CD4-positive, CD25-positive, alpha-beta regulatory T cell (primary cell): ENCODE measurements around the gene TMEM19. TPM values are rescaled to one million over a fixed set of nuclear protein-coding genes. Genes with fewer than 3 reads are reported as not detected.
A peak's percentile ranks its signal among the peaks of the same experiment; 100 is the strongest.

Source experiments
- ATAC-seq, 2 donors: fragments of 150-1000 bp; cut with Tn5 transposase; one replicate each; pipeline ENCODE4 v1.10.0; 2021; ENCODE audit warnings: low read depth in 2 of 2, moderate number of reproducible peaks in 2 of 2, moderate library complexity in 1 of 2
- DNase-seq, 3 donors: peaks; one replicate each; pipeline versions ENCODE4 v3.0.0 to v3.0.0-alpha.2; 2012 to 2022; ENCODE audit warnings: mixed read lengths in 1 of 3
- H3K27ac ChIP-seq: one replicate; pipeline ENCODE4 v1.7.0; 2013; ENCODE audit warnings: mild to moderate bottlenecking, low read length; ENCODE audit not compliant: insufficient read depth, poor library complexity, severe bottlenecking
- H3K27me3 ChIP-seq: one replicate; pipeline ENCODE4 v1.7.0; 2013; ENCODE audit warnings: low read length; ENCODE audit not compliant: control insufficient read depth, insufficient read depth
- H3K36me3 ChIP-seq: one replicate; pipeline ENCODE4 v1.7.0; 2013; ENCODE audit warnings: mild to moderate bottlenecking, low read length, moderate library complexity; ENCODE audit not compliant: control insufficient read depth, insufficient read depth
- H3K4me1 ChIP-seq: 2 replicates; pipeline ENCODE4 v1.7.0; 2013; ENCODE audit warnings: mild to moderate bottlenecking, low read length; ENCODE audit not compliant: insufficient read depth, control insufficient read depth, poor library complexity, severe bottlenecking
- H3K4me3 ChIP-seq: one replicate; pipeline ENCODE4 v1.7.0; 2013; ENCODE audit warnings: low read depth, mild to moderate bottlenecking, low read length, moderate library complexity
- H3K9me3 ChIP-seq, 2 experiments: 1 replicate in 1 of 2; 2 replicates in 1 of 2; pipeline ENCODE4 v1.7.0; 2013; ENCODE audit warnings: low read length in 2 of 2, mild to moderate bottlenecking in 1 of 2, moderate library complexity in 1 of 2; ENCODE audit not compliant: control insufficient read depth in 2 of 2
- H3K27ac Mint-ChIP-seq, 3 donors: one replicate each; pipeline ENCODE4 v1.8.0; 2020 to 2022; ENCODE audit warnings: mild to moderate bottlenecking in 3 of 3, mixed read lengths in 3 of 3, moderate library complexity in 2 of 3
- H3K27me3 Mint-ChIP-seq: one replicate; pipeline ENCODE4 v1.8.0; 2022; ENCODE audit warnings: mild to moderate bottlenecking, mixed read lengths
- H3K36me3 Mint-ChIP-seq: one replicate; pipeline ENCODE4 v1.8.0; 2020; ENCODE audit warnings: mixed read lengths
- H3K4me1 Mint-ChIP-seq, 4 donors: one replicate each; pipeline ENCODE4 v1.8.0; 2020 to 2022; ENCODE audit warnings: mixed read lengths in 4 of 4, mild to moderate bottlenecking in 1 of 4
- H3K4me3 Mint-ChIP-seq, 4 donors: one replicate each; pipeline ENCODE4 v1.8.0; 2020 to 2022; ENCODE audit warnings: mild to moderate bottlenecking in 4 of 4, mixed read lengths in 4 of 4, moderate library complexity in 3 of 4
- H3K9me3 Mint-ChIP-seq, 7 donors: one replicate each; pipeline ENCODE4 v1.8.0; 2020 to 2022; ENCODE audit warnings: mixed read lengths in 7 of 7, mild to moderate bottlenecking in 3 of 7, moderate library complexity in 2 of 7
- polyA plus RNA-seq, 4 donors: library from polyadenylated mRNA; unstranded; fragments of 300-500 nt; fragmentation: Illumina TruSeq; gene quantifications; one replicate each; pipeline ENCODE4 v1.2.3, GENCODE V29; 2021
- total RNA-seq: library from RNA; stranded (reverse); gene quantifications from one replicate; pipeline ENCODE4 v1.2.3, GENCODE V29; 2022

Gene TMEM19
- total and polyA plus RNA-seq, 5 donors from 2014 or later = 10.8 to 33.3 (median 24.7) TPM

GRCh38 chr12:71655907-71656306, 30.0 kb upstream of the TMEM19 start:
- H3K4me1 Mint-ChIP-seq = peaks cover 28 to 54% (median 41%) of the 10 kb centered on the region in 4 donors
- H3K27me3 ChIP-seq = no peaks in the 10 kb centered on the region
- peak overlapping the region; percentile 74 for H3K4me3 ChIP-seq
- H3K27ac Mint-ChIP-seq = peak overlapping the region in 2 of 3 donors; percentile 5 to 47
- peak overlapping the region; percentile 54 to 81 (median 66) for H3K4me3 Mint-ChIP-seq
- peaks cover 51% of the 10 kb centered on the region for H3K4me1 ChIP-seq
- H3K9me3 Mint-ChIP-seq = no peaks in the 10 kb centered on the region
- DNase-seq = no peak
- peaks cover 68% of the 10 kb centered on the region for H3K36me3 ChIP-seq
- peaks cover 0 to 8% of the 10 kb centered on the region in 2 experiments for H3K9me3 ChIP-seq
- H3K36me3 Mint-ChIP-seq = peaks cover 36% of the 10 kb centered on the region
- ATAC-seq = no peak
- H3K27ac ChIP-seq = peak overlapping the region; percentile 60
- H3K27me3 Mint-ChIP-seq = no peaks in the 10 kb centered on the region

- Histone ChIP-seq H3K27ac (no peak overlapping the region), H3K27me3 (no peaks in the 10 kb centered on the region), H3K4me3 (peak overlapping the region; percentile 74), H3K4me1 (peaks cover 52% of the 10 kb centered on the region), H3K36me3 (peaks cover 61% of the 10 kb centered on the region), H3K9me3 (peaks cover 0 to 8% of the 10 kb centered on the region in 2 experiments)
- no peak overlapping the region for H3K27ac Mint-ChIP-seq
- H3K9me3 Mint-ChIP-seq = no peaks in the 10 kb centered on the region
- peaks cover 28 to 58% (median 43%) of the 10 kb centered on the region in 4 donors for H3K4me1 Mint-ChIP-seq
- ATAC-seq (no peak), DNase-seq (no peak)
- peaks cover 36% of the 10 kb centered on the region for H3K36me3 Mint-ChIP-seq
- H3K27me3 Mint-ChIP-seq = no peaks in the 10 kb centered on the region
- peak overlapping the region; percentile 17 to 54 (median 32) for H3K4me3 Mint-ChIP-seq
Observed at GRCh38 chr12:71656740-71657139, 29.1 kb upstream of the TMEM19 start.

- H3K9me3 Mint-ChIP-seq = no peaks in the 10 kb centered on the region
- no peak for ATAC-seq
- peaks cover 14 to 64% (median 44%) of the 10 kb centered on the region in 4 donors for H3K4me1 Mint-ChIP-seq
- peaks cover 4% of the 10 kb centered on the region for H3K27me3 Mint-ChIP-seq
- Histone ChIP-seq H3K36me3 (peaks cover 28% of the 10 kb centered on the region), H3K4me3 (peak overlapping the region; percentile 97), H3K4me1 (peaks cover 47% of the 10 kb centered on the region), H3K9me3 (no peaks in the 10 kb centered on the region), H3K27me3 (no peaks in the 10 kb centered on the region), H3K27ac (peak overlapping the region; percentile 99)
- no peak for DNase-seq
- H3K36me3 Mint-ChIP-seq = peaks cover 30% of the 10 kb centered on the region
- H3K4me3 Mint-ChIP-seq = peak overlapping the region; percentile 95 to 100 (median 98)
- peak overlapping the region; percentile 85 to 100 (median 99) for H3K27ac Mint-ChIP-seq
Observed at GRCh38 chr12:71661977-71662530, 23.8 kb upstream of the TMEM19 start.

GRCh38 chr12:71662849-71663560, 22.9 kb upstream of the TMEM19 start:
- ATAC-seq (peak; percentile 37 to 43), DNase-seq (peak; percentile 63 to 82 (median 75))
- Mint-ChIP-seq H3K4me3 (peak overlapping the region; percentile 95 to 100 (median 98)), H3K36me3 (peaks cover 29% of the 10 kb centered on the region), H3K9me3 (peaks cover 0 to 1% (median 0%) of the 10 kb centered on the region in 7 donors), H3K4me1 (peaks cover 19 to 67% (median 44%) of the 10 kb centered on the region in 4 donors), H3K27ac (peak overlapping the region; percentile 99 to 100 (median 99)), H3K27me3 (peaks cover 4% of the 10 kb centered on the region)
- H3K4me3 ChIP-seq = peak overlapping the region; percentile 97
- peaks cover 46% of the 10 kb centered on the region for H3K4me1 ChIP-seq
- peaks cover 19% of the 10 kb centered on the region for H3K36me3 ChIP-seq
- H3K27me3 ChIP-seq = no peaks in the 10 kb centered on the region
- H3K9me3 ChIP-seq = no peaks in the 10 kb centered on the region
- peak overlapping the region; percentile 99 for H3K27ac ChIP-seq

GRCh38 chr12:71663561-71664410, 22.1 kb upstream of the TMEM19 start, which contains the start of the genes THAP2 and ZFC3H1:
Gene THAP2 (plus strand): TSS chr12:71664301. CDS start chr12:71664510, 209 bp downstream.
Gene ZFC3H1 (minus strand): TSS chr12:71663848. CDS start chr12:71663610, 238 bp downstream.
- peaks cover 22% of the 10 kb centered on the region for H3K36me3 Mint-ChIP-seq

GRCh38 chr12:71664411-71665089, 21.3 kb upstream of the TMEM19 start:
- Mint-ChIP-seq H3K36me3 (peaks cover 14% of the 10 kb centered on the region), H3K9me3 (peaks cover 0 to 1% (median 0%) of the 10 kb centered on the region in 7 donors), H3K27me3 (peaks cover 4% of the 10 kb centered on the region)

More at GRCh38 chr12:71663561-71664410, 22.1 kb upstream of the TMEM19 start, which contains the start of the genes THAP2 and ZFC3H1:
- H3K9me3 Mint-ChIP-seq = peaks cover 0 to 1% (median 0%) of the 10 kb centered on the region in 7 donors
- Histone ChIP-seq H3K4me1 (peaks cover 46% of the 10 kb centered on the region), H3K27me3 (no peaks in the 10 kb centered on the region), H3K36me3 (peaks cover 13% of the 10 kb centered on the region), H3K9me3 (no peaks in the 10 kb centered on the region), H3K27ac (peak within 1 kb of the TSS; percentile 99), H3K4me3 (peak within 1 kb of the TSS; percentile 97)
- peaks cover 4% of the 10 kb centered on the region for H3K27me3 Mint-ChIP-seq
- ATAC-seq (peak; percentile 86 to 88), DNase-seq (peak; percentile 90 to 99 (median 96))
- peak within 1 kb of the TSS; percentile 99 to 100 (median 99) for H3K27ac Mint-ChIP-seq
- peak within 1 kb of the TSS; percentile 95 to 100 (median 98) for H3K4me3 Mint-ChIP-seq
- H3K4me1 Mint-ChIP-seq = peaks cover 18 to 65% (median 45%) of the 10 kb centered on the region in 4 donors

More at GRCh38 chr12:71664411-71665089, 21.3 kb upstream of the TMEM19 start:
- Mint-ChIP-seq H3K27ac (peak overlapping the region; percentile 99 to 100 (median 99)), H3K4me3 (peak overlapping the region; percentile 95 to 100 (median 98)), H3K4me1 (peaks cover 11 to 57% (median 37%) of the 10 kb centered on the region in 4 donors)
- Histone ChIP-seq H3K9me3 (no peaks in the 10 kb centered on the region), H3K27ac (peak overlapping the region; percentile 99), H3K4me1 (peaks cover 43% of the 10 kb centered on the region), H3K36me3 (peaks cover 5% of the 10 kb centered on the region), H3K27me3 (no peaks in the 10 kb centered on the region), H3K4me3 (peak overlapping the region; percentile 97)
- DNase-seq (no peak), ATAC-seq (no peak)
